Measurements from ENCODE around the gene NEB. TPM values are rescaled to one million over a fixed set of nuclear protein-coding genes. Genes with fewer than 3 reads are reported as not detected.
"Not testable (repeated sequence)": the region's sequence is repeated elsewhere in the genome, so short reads cannot be mapped to it uniquely, and the experiment has no call there.

Gene NEB
- total RNA-seq, 2 experiments from 2014 or later = 0.43 to 1.2 TPM

GRCh38 chr2:151745261-151745660 is 11.0 kb upstream of the NEB start:
- POLR2A ChIA-PET, H3K9me3 Mint-ChIP-seq: not testable (repeated sequence)

GRCh38 chr2:151730262-151730975 is 3.9 kb downstream of the NEB start:
- Mint-ChIP-seq H3K27ac (no peak overlapping the region), H3K9me3 (no peaks in the 10 kb centered on the region), H3K4me3 (no peak overlapping the region), H3K36me3 (no peaks in the 10 kb centered on the region), H3K4me1 (no peaks in the 10 kb centered on the region), H3K27me3 (no peaks in the 10 kb centered on the region)
- POLR2A ChIA-PET = no interaction called here
- ATAC-seq (ENCODE audit: low read depth) (no peak), DNase-seq (no peak)

More at GRCh38 chr2:151745261-151745660, 11.0 kb upstream of the NEB start:
- not testable (repeated sequence) for H3K27me3 Mint-ChIP-seq; H3K4me3 Mint-ChIP-seq; ATAC-seq (ENCODE audit: low read depth); H3K36me3 Mint-ChIP-seq; H3K4me1 Mint-ChIP-seq; DNase-seq; H3K27ac Mint-ChIP-seq

GRCh38 chr2:151729837-151730236 is 4.4 kb downstream of the NEB start:
- ATAC-seq (ENCODE audit: low read depth) = no peak
- Mint-ChIP-seq H3K4me3 (no peak overlapping the region), H3K9me3 (no peaks in the 10 kb centered on the region), H3K4me1 (no peaks in the 10 kb centered on the region), H3K27ac (no peak overlapping the region), H3K36me3 (no peaks in the 10 kb centered on the region), H3K27me3 (no peaks in the 10 kb centered on the region)
- POLR2A ChIA-PET = interaction anchor here (0.6 kb wide), 1 partner anchor 255 kb away, joined by 3 read pairs; no protein-coding TSS in a partner anchor
- no peak for DNase-seq

- no peaks in the 10 kb centered on the region for H3K27me3 Mint-ChIP-seq
- H3K36me3 Mint-ChIP-seq = no peaks in the 10 kb centered on the region
- POLR2A ChIA-PET = interaction anchor here (0.6 kb wide), 1 partner anchor 255 kb away, joined by 3 read pairs; no protein-coding TSS in a partner anchor
- H3K27ac Mint-ChIP-seq = no peak overlapping the region
- no peak overlapping the region for H3K4me3 Mint-ChIP-seq
- DNase-seq = no peak
- no peaks in the 10 kb centered on the region for H3K4me1 Mint-ChIP-seq
- H3K9me3 Mint-ChIP-seq = no peaks in the 10 kb centered on the region
- no peak for ATAC-seq (ENCODE audit: low read depth)
These were observed 4.9 kb downstream of the NEB start for GRCh38 chr2:151729415-151729811.

- Mint-ChIP-seq H3K9me3 (no peaks in the 10 kb centered on the region), H3K27me3 (no peaks in the 10 kb centered on the region), H3K4me3 (no peak overlapping the region), H3K4me1 (no peaks in the 10 kb centered on the region), H3K36me3 (no peaks in the 10 kb centered on the region), H3K27ac (no peak overlapping the region)
- no peak for DNase-seq
- no peak for ATAC-seq (ENCODE audit: low read depth)
- POLR2A ChIA-PET = no interaction called here
These were observed 5.4 kb downstream of the NEB start for GRCh38 chr2:151728804-151729414.

- Mint-ChIP-seq H3K4me1 (no peaks in the 10 kb centered on the region), H3K27ac (no peak overlapping the region), H3K4me3 (no peak overlapping the region), H3K27me3 (peaks cover 3% of the 10 kb centered on the region), H3K9me3 (peaks cover 1% of the 10 kb centered on the region), H3K36me3 (no peaks in the 10 kb centered on the region)
- ATAC-seq (ENCODE audit: low read depth) = no peak
- DNase-seq = no peak
- POLR2A ChIA-PET = no interaction called here
These were observed 6.4 kb downstream of the NEB start for GRCh38 chr2:151727593-151728552.

GRCh38 chr2:151721161-151721560 is 13.1 kb downstream of the NEB start:
- Mint-ChIP-seq H3K27ac (no peak overlapping the region), H3K9me3 (peaks cover 4% of the 10 kb centered on the region), H3K27me3 (peaks cover 3% of the 10 kb centered on the region), H3K36me3 (no peaks in the 10 kb centered on the region), H3K4me3 (no peak overlapping the region), H3K4me1 (no peaks in the 10 kb centered on the region)
- POLR2A ChIA-PET = no interaction called here
- no peak for ATAC-seq (ENCODE audit: low read depth)
- DNase-seq = no peak

GRCh38 chr2:151720521-151720920 is 13.8 kb downstream of the NEB start:
- no peaks in the 10 kb centered on the region for H3K36me3 Mint-ChIP-seq
- H3K4me3 Mint-ChIP-seq = no peak overlapping the region
- POLR2A ChIA-PET = no interaction called here
- no peaks in the 10 kb centered on the region for H3K4me1 Mint-ChIP-seq
- DNase-seq = no peak
- H3K27me3 Mint-ChIP-seq = peaks cover 3% of the 10 kb centered on the region
- H3K27ac Mint-ChIP-seq = no peak overlapping the region
- ATAC-seq (ENCODE audit: low read depth) = no peak
- H3K9me3 Mint-ChIP-seq = peaks cover 4% of the 10 kb centered on the region

GRCh38 chr2:151718796-151719195 is 15.5 kb downstream of the NEB start:
- Mint-ChIP-seq H3K27me3 (peaks cover 3% of the 10 kb centered on the region), H3K4me3 (no peak overlapping the region), H3K4me1 (no peaks in the 10 kb centered on the region), H3K9me3 (peaks cover 4% of the 10 kb centered on the region), H3K36me3 (no peaks in the 10 kb centered on the region), H3K27ac (no peak overlapping the region)
- ATAC-seq (ENCODE audit: low read depth) = no peak
- POLR2A ChIA-PET = no interaction called here
- DNase-seq = no peak

GRCh38 chr2:151718247-151718646 is 16.0 kb downstream of the NEB start:
- H3K4me1 Mint-ChIP-seq = no peaks in the 10 kb centered on the region
- peaks cover under 1% of the 10 kb centered on the region for H3K27me3 Mint-ChIP-seq
- ATAC-seq (ENCODE audit: low read depth) (no peak), DNase-seq (no peak)
- no peaks in the 10 kb centered on the region for H3K36me3 Mint-ChIP-seq
- POLR2A ChIA-PET = no interaction called here
- no peak overlapping the region for H3K4me3 Mint-ChIP-seq
- H3K27ac Mint-ChIP-seq = no peak overlapping the region
- H3K9me3 Mint-ChIP-seq = peaks cover 3% of the 10 kb centered on the region

- peaks cover 2% of the 10 kb centered on the region for H3K27me3 Mint-ChIP-seq
- ATAC-seq (ENCODE audit: low read depth) (no peak), DNase-seq (no peak)
- no peaks in the 10 kb centered on the region for H3K36me3 Mint-ChIP-seq
- no peak overlapping the region for H3K4me3 Mint-ChIP-seq
- no peak overlapping the region for H3K27ac Mint-ChIP-seq
- H3K4me1 Mint-ChIP-seq = no peaks in the 10 kb centered on the region
- POLR2A ChIA-PET = no interaction called here
- H3K9me3 Mint-ChIP-seq = peaks cover 5% of the 10 kb centered on the region
These were observed 17.6 kb downstream of the NEB start for GRCh38 chr2:151716721-151717120.

- Mint-ChIP-seq H3K9me3 (peaks cover 4% of the 10 kb centered on the region), H3K4me3 (no peak overlapping the region), H3K36me3 (no peaks in the 10 kb centered on the region), H3K4me1 (no peaks in the 10 kb centered on the region), H3K27me3 (peaks cover 2% of the 10 kb centered on the region), H3K27ac (no peak overlapping the region)
- no peak for DNase-seq
- POLR2A ChIA-PET = no interaction called here
- ATAC-seq (ENCODE audit: low read depth) = no peak
These were observed 20.9 kb downstream of the NEB start for GRCh38 chr2:151713291-151713903.

- Mint-ChIP-seq H3K9me3 (peaks cover 2% of the 10 kb centered on the region), H3K27ac (no peak overlapping the region), H3K27me3 (peaks cover 2% of the 10 kb centered on the region), H3K4me3 (no peak overlapping the region), H3K36me3 (no peaks in the 10 kb centered on the region), H3K4me1 (no peaks in the 10 kb centered on the region)
- ATAC-seq (ENCODE audit: low read depth) = no peak
- POLR2A ChIA-PET = no interaction called here
- DNase-seq = no peak
These were observed 23.3 kb downstream of the NEB start for GRCh38 chr2:151711025-151711424.

All from activated naive CD8-positive, alpha-beta T cell treated with anti-CD3 and anti-CD28 coated beads, Interleukin-2, amount 10 ng/mL, durations not matched to agents 7 days and 5 days (primary cell).